Mammary epithelial cell (primary cell): ENCODE data around the gene PXDC1.

Experiments used
- EZH2 ChIP-seq: IDR thresholded peaks from 2 replicates; pipeline ENCODE4 v1.6.1; 2012; ENCODE audit warnings: low read length, inconsistent platforms, borderline replicate concordance
- TF ChIP-seq, protein P1 (sequence below), 2 donors: IDR thresholded peaks in 1 of 2; conservative IDR thresholded peaks in 1 of 2; 2 replicates each; pipeline ENCODE4 v1.5.1; 2011 to 2012; ENCODE audit warnings: inconsistent platforms in 2 of 2, low read length in 2 of 2, mild to moderate bottlenecking in 2 of 2, control low read depth in 1 of 2, low read depth in 1 of 2; ENCODE audit not compliant: insufficient read depth in 1 of 2; ENCODE audit errors: extremely low read depth in 1 of 2

DNA sequence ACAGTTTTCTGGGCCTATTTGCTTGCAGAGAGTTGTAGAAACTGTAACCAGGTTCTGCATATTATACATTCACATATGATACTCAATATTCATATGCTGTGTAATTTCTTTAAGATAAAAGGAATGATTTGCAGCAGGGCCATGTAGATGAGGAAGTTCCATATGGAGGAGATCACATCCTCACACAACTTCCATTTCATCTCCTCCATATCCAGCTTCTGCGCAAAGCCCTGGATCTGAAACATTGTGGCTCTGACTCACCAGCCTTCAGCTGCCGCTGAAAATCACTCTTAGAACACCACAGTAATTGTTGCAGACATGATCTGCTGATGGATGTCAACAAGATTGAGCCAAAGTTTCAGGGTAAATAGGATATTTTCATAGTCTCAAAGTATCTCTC, 57.7 kb downstream of the PXDC1 start:
- TF ChIP-seq, protein P1, sequence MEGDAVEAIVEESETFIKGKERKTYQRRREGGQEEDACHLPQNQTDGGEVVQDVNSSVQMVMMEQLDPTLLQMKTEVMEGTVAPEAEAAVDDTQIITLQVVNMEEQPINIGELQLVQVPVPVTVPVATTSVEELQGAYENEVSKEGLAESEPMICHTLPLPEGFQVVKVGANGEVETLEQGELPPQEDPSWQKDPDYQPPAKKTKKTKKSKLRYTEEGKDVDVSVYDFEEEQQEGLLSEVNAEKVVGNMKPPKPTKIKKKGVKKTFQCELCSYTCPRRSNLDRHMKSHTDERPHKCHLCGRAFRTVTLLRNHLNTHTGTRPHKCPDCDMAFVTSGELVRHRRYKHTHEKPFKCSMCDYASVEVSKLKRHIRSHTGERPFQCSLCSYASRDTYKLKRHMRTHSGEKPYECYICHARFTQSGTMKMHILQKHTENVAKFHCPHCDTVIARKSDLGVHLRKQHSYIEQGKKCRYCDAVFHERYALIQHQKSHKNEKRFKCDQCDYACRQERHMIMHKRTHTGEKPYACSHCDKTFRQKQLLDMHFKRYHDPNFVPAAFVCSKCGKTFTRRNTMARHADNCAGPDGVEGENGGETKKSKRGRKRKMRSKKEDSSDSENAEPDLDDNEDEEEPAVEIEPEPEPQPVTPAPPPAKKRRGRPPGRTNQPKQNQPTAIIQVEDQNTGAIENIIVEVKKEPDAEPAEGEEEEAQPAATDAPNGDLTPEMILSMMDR (conservative IDR thresholded peaks at IDR 0.05 in 1 of 2, IDR thresholded peaks at IDR 0.05 in 1 of 2; ENCODE audit: extremely low read depth in 1 of 2, insufficient read depth in 1 of 2, low read depth in 1 of 2, low read length in 2 of 2), result no peak
- no peak for TF ChIP-seq EZH2
